ENCODE data around the gene KLF6. TPM values are rescaled to one million over a fixed set of nuclear protein-coding genes. Genes with fewer than 3 reads are reported as not detected.

Gene KLF6
- total and polyA plus RNA-seq, 8 donors: 25.9 to 187 (median 94.0) TPM

DNA sequence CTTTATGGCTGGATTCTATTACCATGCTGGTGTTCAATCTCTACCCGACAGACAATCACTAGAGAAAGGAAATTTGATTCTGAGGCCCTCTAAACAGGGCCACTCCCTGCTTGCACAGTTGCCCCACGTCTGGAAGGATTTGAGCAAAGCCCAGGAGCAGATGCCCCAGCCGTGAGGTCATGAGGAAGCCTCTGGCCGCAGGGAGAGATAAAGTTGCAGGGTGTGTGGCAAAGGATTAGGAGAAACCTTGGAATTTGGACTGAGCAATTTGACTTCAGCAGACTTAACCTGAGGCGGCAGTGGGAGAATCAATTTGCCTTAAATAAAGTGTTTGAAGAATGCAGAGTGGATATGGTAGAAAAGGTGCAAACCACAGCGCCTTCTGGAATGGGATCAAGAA, 40.2 kb upstream of the KLF6 start:
- Histone ChIP-seq H3K4me3 (no peak overlapping the region), H3K4me1 (peaks cover 9 to 19% (median 11%) of the 10 kb centered on the region in 4 donors), H3K9me3 (no peaks in the 10 kb centered on the region), H3K27me3 (no peaks in the 10 kb centered on the region), H3K27ac (peak overlapping the region in 4 of 5 donors; percentile 13 to 46 (median 39)), H3K36me3 (no peaks in the 10 kb centered on the region)
- peak in 1 of 2 donors; percentile 68 for DNase-seq
- 57 to 73% (median 64%) methylated on average over 6 of the region's 6 CpGs for WGBS, 5 donors
- TF ChIP-seq EP300 (IDR thresholded peaks at IDR 0.05): no peak
- TF ChIP-seq, protein P1, sequence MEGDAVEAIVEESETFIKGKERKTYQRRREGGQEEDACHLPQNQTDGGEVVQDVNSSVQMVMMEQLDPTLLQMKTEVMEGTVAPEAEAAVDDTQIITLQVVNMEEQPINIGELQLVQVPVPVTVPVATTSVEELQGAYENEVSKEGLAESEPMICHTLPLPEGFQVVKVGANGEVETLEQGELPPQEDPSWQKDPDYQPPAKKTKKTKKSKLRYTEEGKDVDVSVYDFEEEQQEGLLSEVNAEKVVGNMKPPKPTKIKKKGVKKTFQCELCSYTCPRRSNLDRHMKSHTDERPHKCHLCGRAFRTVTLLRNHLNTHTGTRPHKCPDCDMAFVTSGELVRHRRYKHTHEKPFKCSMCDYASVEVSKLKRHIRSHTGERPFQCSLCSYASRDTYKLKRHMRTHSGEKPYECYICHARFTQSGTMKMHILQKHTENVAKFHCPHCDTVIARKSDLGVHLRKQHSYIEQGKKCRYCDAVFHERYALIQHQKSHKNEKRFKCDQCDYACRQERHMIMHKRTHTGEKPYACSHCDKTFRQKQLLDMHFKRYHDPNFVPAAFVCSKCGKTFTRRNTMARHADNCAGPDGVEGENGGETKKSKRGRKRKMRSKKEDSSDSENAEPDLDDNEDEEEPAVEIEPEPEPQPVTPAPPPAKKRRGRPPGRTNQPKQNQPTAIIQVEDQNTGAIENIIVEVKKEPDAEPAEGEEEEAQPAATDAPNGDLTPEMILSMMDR (IDR thresholded peaks at IDR 0.05): no peak
- TF ChIP-seq POLR2A (IDR thresholded peaks at IDR 0.05): no peak
- no peak for TF ChIP-seq POLR2AphosphoS5 (IDR thresholded peaks at IDR 0.05)
- intact Hi-C loops (cut with DNase I; ENCODE audit: low total_unique reads): no loop called here

DNA sequence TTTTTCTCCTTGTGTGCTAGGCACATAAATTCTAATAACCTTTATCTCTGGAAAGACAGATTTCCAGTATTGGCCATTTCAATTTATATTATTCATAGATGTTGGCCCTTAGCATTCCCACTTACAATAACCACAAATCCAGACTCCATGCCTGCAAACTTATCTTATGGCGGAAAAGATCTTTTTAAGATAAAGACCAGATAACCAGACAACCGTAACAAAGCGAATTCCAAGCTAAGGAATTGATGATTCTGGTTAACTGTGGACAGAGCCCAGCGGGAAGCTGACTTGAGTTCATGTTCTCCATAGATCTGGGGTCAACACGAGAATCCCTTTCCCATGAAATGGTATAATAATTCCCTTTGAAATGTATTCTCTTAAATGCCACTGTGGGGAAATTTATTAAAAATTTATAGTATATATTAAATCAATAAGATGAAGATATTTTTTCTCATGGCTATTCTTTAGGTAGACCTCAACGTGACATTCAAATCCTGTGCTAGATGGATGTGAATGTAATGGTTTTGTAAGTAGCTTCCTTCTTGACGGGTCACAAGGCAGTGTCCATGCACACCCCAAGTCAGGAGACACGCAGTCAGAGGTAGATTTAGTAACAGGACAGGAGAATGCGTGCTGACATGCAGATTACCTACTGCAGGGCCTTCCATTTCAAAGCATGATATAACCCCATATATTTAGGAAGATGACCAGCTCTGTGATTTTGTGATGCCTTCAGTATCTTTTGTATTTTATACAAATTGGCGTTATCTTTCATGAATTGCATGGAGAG, 37.7 kb upstream of the KLF6 start:
- H3K9me3 ChIP-seq: no peaks in the 10 kb centered on the region
- DNase-seq: no peak
- WGBS, 5 donors: 91 to 97% (median 96%) methylated on average over 10 of the region's 10 CpGs
- no peak overlapping the region for H3K4me3 ChIP-seq
- H3K27ac ChIP-seq: no peak overlapping the region
- H3K4me1 ChIP-seq: no peaks in the 10 kb centered on the region
- H3K27me3 ChIP-seq: no peaks in the 10 kb centered on the region
- TF ChIP-seq EP300 (IDR thresholded peaks at IDR 0.05): no peak
- no peak for TF ChIP-seq POLR2AphosphoS5 (IDR thresholded peaks at IDR 0.05)
- no peak for TF ChIP-seq POLR2A (IDR thresholded peaks at IDR 0.05)
- TF ChIP-seq, protein P1 (IDR thresholded peaks at IDR 0.05): no peak
- intact Hi-C loops (cut with DNase I; ENCODE audit: low total_unique reads): no loop called here
- no peaks in the 10 kb centered on the region for H3K36me3 ChIP-seq

DNA sequence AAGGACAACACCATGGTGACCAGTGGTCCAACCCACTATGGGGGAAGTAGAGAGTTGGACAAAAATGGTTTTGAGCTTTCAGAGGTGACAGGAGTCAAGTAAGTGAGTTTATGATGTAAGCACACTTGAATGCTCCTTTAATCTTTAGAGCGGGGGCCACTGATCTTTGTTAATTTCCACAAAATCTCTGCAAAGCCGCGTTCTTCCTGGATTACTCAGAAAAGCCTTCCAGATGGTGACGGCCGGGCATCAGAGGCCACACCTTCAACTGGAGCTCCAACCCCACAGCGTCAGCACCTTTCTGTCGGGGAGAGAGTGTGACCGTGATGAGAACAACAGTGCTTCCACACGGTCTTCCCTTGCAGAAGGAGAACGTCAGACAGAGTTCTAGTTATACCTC, 35.2 kb upstream of the KLF6 start:
- Histone ChIP-seq H3K27me3 (no peaks in the 10 kb centered on the region), H3K36me3 (no peaks in the 10 kb centered on the region), H3K4me1 (no peaks in the 10 kb centered on the region), H3K27ac (no peak overlapping the region), H3K4me3 (no peak overlapping the region), H3K9me3 (no peaks in the 10 kb centered on the region)
- 70 to 78% (median 75%) methylated on average over 10 of the region's 10 CpGs for WGBS, 5 donors
- no peak for DNase-seq
- intact Hi-C loops (cut with DNase I; ENCODE audit: low total_unique reads): no loop called here
- TF ChIP-seq, protein P1 (IDR thresholded peaks at IDR 0.05): no peak
- no peak for TF ChIP-seq EP300 (IDR thresholded peaks at IDR 0.05)
- no peak for TF ChIP-seq POLR2A (IDR thresholded peaks at IDR 0.05)
- TF ChIP-seq POLR2AphosphoS5 (IDR thresholded peaks at IDR 0.05): no peak

DNA sequence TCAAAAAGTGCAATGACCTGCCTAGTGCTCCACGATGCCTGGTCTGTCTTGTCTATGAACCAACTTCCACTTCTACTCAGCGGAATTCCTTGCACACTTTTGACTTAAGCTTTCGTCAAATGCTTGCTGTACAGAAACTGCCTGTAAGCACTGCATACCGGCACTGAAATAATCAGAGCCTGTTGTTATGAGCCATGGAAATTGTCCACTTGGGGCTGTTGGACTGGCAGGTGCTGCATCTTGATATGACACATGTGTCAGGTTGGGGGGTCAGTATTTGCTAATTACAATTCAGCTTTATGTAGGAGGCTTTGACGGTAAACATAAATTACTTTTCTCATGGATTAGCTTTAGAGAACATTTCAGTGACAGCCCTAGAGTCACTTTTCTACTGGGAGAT, 32.0 kb upstream of the KLF6 start:
- Histone ChIP-seq H3K4me1 (peaks cover 2 to 6% (median 4%) of the 10 kb centered on the region in 4 donors), H3K4me3 (no peak overlapping the region), H3K36me3 (no peaks in the 10 kb centered on the region), H3K27me3 (no peaks in the 10 kb centered on the region), H3K27ac (no peak overlapping the region), H3K9me3 (no peaks in the 10 kb centered on the region)
- no peak for DNase-seq
- WGBS, 5 donors: 84 to 94% (median 85%) methylated on average over 5 of the region's 5 CpGs
- intact Hi-C loops (cut with DNase I; ENCODE audit: low total_unique reads): no loop called here
- no peak for TF ChIP-seq EP300 (IDR thresholded peaks at IDR 0.05)
- TF ChIP-seq POLR2A (IDR thresholded peaks at IDR 0.05): no peak
- TF ChIP-seq, protein P1 (IDR thresholded peaks at IDR 0.05): no peak
- TF ChIP-seq POLR2AphosphoS5 (IDR thresholded peaks at IDR 0.05): no peak
